H1 (cell line): Measurements from ENCODE around the gene KLF13. TPM values are rescaled to one million over a fixed set of nuclear protein-coding genes. Genes with fewer than 3 reads are reported as not detected.

Source experiments
- CTCF ChIA-PET: fragments of 300-600 bp; sonication (Branson Sonifier 250); formaldehyde crosslinking; loops from one replicate; lab custom pipeline; 2021; ENCODE audit not compliant: partially characterized antibody; lab: Charles Lee
- POLR2A ChIA-PET: fragments of 300-600 bp; sonication (Branson Sonifier 250); formaldehyde crosslinking; loops from one replicate; lab custom pipeline; 2021; ENCODE audit warnings: inconsistent platforms; ENCODE audit not compliant: partially characterized antibody; lab: Charles Lee
- DNase-seq, 2 experiments: peaks; one replicate each; pipeline versions ENCODE4 v3.0.0 to v3.0.0-alpha.2; 2010 to 2022; ENCODE audit warnings: low spot score in 2 of 2, low read depth in 1 of 2, mixed read lengths in 1 of 2
- FAIRE-seq: peaks from 2 replicates; lab custom pipeline; 2011; peaks lifted over from hg19 to GRCh38; lab: Jason Lieb, UNC
- H2AFZ ChIP-seq: 2 replicates; pipeline ENCODE4 v1.8.1; 2012; ENCODE audit warnings: low read length, inconsistent platforms
- H2AK5ac ChIP-seq: 2 replicates; pipeline ENCODE4 v1.6.1; 2013; ENCODE audit warnings: low read depth, low read length
- H2BK120ac ChIP-seq: replicated peaks from 2 replicates; pipeline ENCODE3; 2013; ENCODE audit warnings: low read depth, low read length, inconsistent platforms
- H2BK12ac ChIP-seq: 2 replicates; pipeline ENCODE4 v1.6.1; 2013; ENCODE audit warnings: low read depth, low read length
- H2BK15ac ChIP-seq: 2 replicates; pipeline ENCODE4 v1.6.1; 2013; ENCODE audit warnings: low read length
- H2BK20ac ChIP-seq: 2 replicates; pipeline ENCODE4 v1.6.1; 2013; ENCODE audit warnings: low read length
- H2BK5ac ChIP-seq: 2 replicates; pipeline ENCODE4 v1.6.1; 2013; ENCODE audit warnings: low read depth, low read length
- H3K14ac ChIP-seq: 2 replicates; pipeline ENCODE4 v1.6.1; 2013; ENCODE audit warnings: inconsistent platforms; ENCODE audit not compliant: insufficient read length
- H3K18ac ChIP-seq: 2 replicates; pipeline ENCODE4 v1.6.1; 2013; ENCODE audit warnings: low read length; ENCODE audit errors: extremely low read depth
- H3K23ac ChIP-seq: 2 replicates; pipeline ENCODE4 v1.6.1; 2013; ENCODE audit warnings: inconsistent platforms; ENCODE audit not compliant: insufficient read length
- H3K23me2 ChIP-seq: 2 replicates; pipeline ENCODE4 v1.6.1; 2013; ENCODE audit warnings: low read depth, low read length
- H3K27ac ChIP-seq: 2 replicates; pipeline ENCODE4 v1.6.1; 2011; ENCODE audit warnings: low read depth, low read length, inconsistent platforms
- H3K27me3 ChIP-seq, 4 experiments: replicated peaks in 1 of 4; 1 replicate in 1 of 4; 2 replicates in 3 of 4; pipeline versions ENCODE4 v1.6.1 to v1.8.1; 2011 to 2013; ENCODE audit warnings: low read length in 3 of 4, mild to moderate bottlenecking in 3 of 4, inconsistent platforms in 2 of 4, mixed read lengths in 2 of 4, moderate library complexity in 1 of 4; ENCODE audit not compliant: control insufficient read depth in 3 of 4, insufficient read depth in 3 of 4; ENCODE audit errors: extremely low read depth in 1 of 4
- H3K36me3 ChIP-seq, 4 experiments: 2 replicates each; pipeline versions ENCODE4 v1.6.1 to v1.8.1; 2011 to 2013; ENCODE audit warnings: mild to moderate bottlenecking in 4 of 4, low read length in 3 of 4, moderate library complexity in 2 of 4, control low read depth in 1 of 4, inconsistent platforms in 1 of 4; ENCODE audit not compliant: insufficient read depth in 4 of 4, control insufficient read depth in 2 of 4
- H3K4ac ChIP-seq: replicated peaks from 2 replicates; pipeline ENCODE3; 2013; ENCODE audit warnings: low read length, low read depth, mixed read lengths, inconsistent platforms; ENCODE audit not compliant: insufficient read length
- H3K4me1 ChIP-seq, 4 experiments: replicated peaks in 1 of 4; 1 replicate in 1 of 4; 2 replicates in 3 of 4; pipeline versions ENCODE4 v1.6.1 to v1.8.1; 2011 to 2013; ENCODE audit warnings: low read length in 3 of 4, inconsistent platforms in 2 of 4, mixed read lengths in 1 of 4; ENCODE audit not compliant: insufficient read depth in 4 of 4, control insufficient read depth in 3 of 4
- H3K4me2 ChIP-seq, 2 experiments: 2 replicates each; pipeline versions ENCODE4 v1.6.1 to v1.8.1; 2011 to 2013; ENCODE audit warnings: low read depth in 2 of 2, low read length in 2 of 2, control low read depth in 1 of 2, inconsistent platforms in 1 of 2, mild to moderate bottlenecking in 1 of 2; ENCODE audit not compliant: insufficient read depth in 1 of 2
- H3K4me3 ChIP-seq, 4 experiments: fragments of 200-600, 300-600 bp in 1 of 4; sonication (generic), shearing (Covaris generic), sonication (Bioruptor Twin) in 1 of 4; 2 replicates each; pipeline versions ENCODE4 v1.5.1 to v1.8.1; 2011 to 2016; ENCODE audit warnings: low read length in 4 of 4, low read depth in 3 of 4, control low read depth in 2 of 4, inconsistent platforms in 2 of 4, mild to moderate bottlenecking in 2 of 4, mixed read lengths in 1 of 4, moderate library complexity in 1 of 4; ENCODE audit not compliant: insufficient read depth in 2 of 4; ENCODE audit errors: extremely low read depth in 1 of 4
- H3K56ac ChIP-seq: replicated peaks from 2 replicates; pipeline ENCODE3; 2013; ENCODE audit warnings: low read depth, mild to moderate bottlenecking, mixed read lengths, low read length, inconsistent platforms; ENCODE audit not compliant: insufficient read length
- H3K79me1 ChIP-seq: 2 replicates; pipeline ENCODE4 v1.6.1; 2013; ENCODE audit warnings: low read depth, low read length, control low read depth
- H3K79me2 ChIP-seq, 2 experiments: 2 replicates each; pipeline versions ENCODE4 v1.6.1 to v1.8.1; 2012 to 2013; ENCODE audit warnings: low read length in 2 of 2, mild to moderate bottlenecking in 2 of 2, inconsistent platforms in 1 of 2; ENCODE audit not compliant: insufficient read depth in 2 of 2, control insufficient read depth in 1 of 2
- H3K9ac ChIP-seq, 4 experiments: replicated peaks in 1 of 4; 1 replicate in 1 of 4; 2 replicates in 3 of 4; pipeline versions ENCODE4 v1.6.1 to v1.8.1; 2011 to 2013; ENCODE audit warnings: low read depth in 3 of 4, low read length in 3 of 4, control low read depth in 2 of 4, mild to moderate bottlenecking in 2 of 4, moderate library complexity in 2 of 4, inconsistent platforms in 1 of 4; ENCODE audit errors: extremely low read depth in 1 of 4
- H3K9me3 ChIP-seq, 2 experiments: 2 replicates each; pipeline versions ENCODE4 v1.6.1 to v1.8.1; 2012 to 2013; ENCODE audit warnings: mild to moderate bottlenecking in 2 of 2, moderate library complexity in 2 of 2, control low read depth in 1 of 2, inconsistent platforms in 1 of 2, low read depth in 1 of 2, low read length in 1 of 2, mixed read lengths in 1 of 2; ENCODE audit not compliant: insufficient read depth in 2 of 2
- H4K20me1 ChIP-seq, 2 experiments: replicated peaks in 1 of 2; 2 replicates each; pipeline versions ENCODE3 to v1.8.1; 2011 to 2013; ENCODE audit warnings: inconsistent platforms in 2 of 2, low read length in 2 of 2, mild to moderate bottlenecking in 1 of 2; ENCODE audit not compliant: insufficient read depth in 2 of 2, control insufficient read depth in 1 of 2
- H4K5ac ChIP-seq: 2 replicates; pipeline ENCODE4 v1.6.1; 2013; ENCODE audit warnings: low read length, low read depth, mixed read lengths, inconsistent platforms; ENCODE audit not compliant: insufficient read length
- H4K8ac ChIP-seq: 2 replicates; pipeline ENCODE4 v1.8.0; 2013; ENCODE audit warnings: mild to moderate bottlenecking, moderate library complexity, low read length, inconsistent platforms; ENCODE audit not compliant: insufficient read depth; ENCODE audit errors: extremely low read depth
- H4K91ac ChIP-seq: replicated peaks from 2 replicates; pipeline ENCODE3; 2013; ENCODE audit warnings: low read length, mixed read lengths, inconsistent platforms; ENCODE audit not compliant: insufficient read length
- JUN ChIP-seq: IDR thresholded peaks from 2 replicates; pipeline ENCODE4 v1.6.1; 2011; ENCODE audit warnings: low read depth, mild to moderate bottlenecking, improper control_type of control experiment, low read length
- KDM4A ChIP-seq: IDR thresholded peaks from one replicate; pipeline ENCODE4 v1.7.1; 2012; ENCODE audit warnings: low read depth, mild to moderate bottlenecking, moderate library complexity, low read length, inconsistent platforms; ENCODE audit not compliant: severe bottlenecking
- POU5F1 ChIP-seq: IDR thresholded peaks from 2 replicates; pipeline ENCODE4 v1.6.1; 2011; ENCODE audit warnings: low read depth, mild to moderate bottlenecking, low read length, moderate library complexity
- RNF2 ChIP-seq: fragments of 200-900, 300-1000 bp; sonication (generic); IDR thresholded peaks from 2 replicates; pipeline ENCODE4 v1.7.1; 2016; ENCODE audit warnings: borderline replicate concordance, low read depth, mild to moderate bottlenecking, antibody characterized with exemption, low read length; ENCODE audit not compliant: poor library complexity, severe bottlenecking; ENCODE audit errors: missing control alignments
- TAF1 ChIP-seq: IDR thresholded peaks from 2 replicates; pipeline ENCODE4 v1.6.1; 2011; ENCODE audit warnings: mild to moderate bottlenecking, low read depth, low read length
- WGBS, 2 experiments: shearing (Covaris generic) in 1 of 2; methylation state at CpG; one replicate each; pipeline versions ENCODE4 v1.1.6 to v1.1.7; 2013 to 2015; ENCODE audit warnings: low lambda C conversion rate in 2 of 2, mixed read lengths in 2 of 2, inconsistent platforms in 1 of 2, low coverage in 1 of 2, missing lambda C conversion rate in 1 of 2; ENCODE audit not compliant: insufficient replicate concordance in 2 of 2, insufficient coverage in 1 of 2, insufficient read length in 1 of 2; ENCODE audit errors: extremely low coverage in 1 of 2, missing lambda C conversion rate in 1 of 2; 5-methylcytosine and 5-hydroxymethylcytosine counted together
- polyA plus RNA-seq, 7 experiments: library from polyadenylated mRNA; depleted of rRNA in 3 of 7; stranded (reverse) in 5 of 7; unstranded in 2 of 7; fragments of >200 nt in 5 of 7; fragments of 200-250 nt in 2 of 7; gene quantifications; 1 replicate in 5 of 7; 2 replicates in 1 of 7; 4 replicates in 1 of 7; pipeline versions ENCODE4 v1.2.1 to v1.2.3, GENCODE V29; 2011 to 2013; ENCODE audit warnings: missing spikeins in 2 of 7, mixed read lengths in 2 of 7
- total RNA-seq: library from RNA; stranded (reverse); fragmentation: NEBNext Ultra II Directional; extraction: Animal tissue kit (Norgen Biotek cat#: 25700); gene quantifications from 2 replicates; pipeline ENCODE4 v1.2.1, GENCODE V29; 2021
- TF ChIP-seq, protein P1 (sequence below): IDR thresholded peaks from 2 replicates; pipeline ENCODE4 v1.6.1; 2011; ENCODE audit warnings: low read length, improper control_type of control experiment

Gene KLF13
- total and polyA plus RNA-seq, 2 of the 8 experiments (the other 6 are each of a cell fraction or from before 2014, with no cell fraction given): 18.3 to 33.4 TPM

DNA sequence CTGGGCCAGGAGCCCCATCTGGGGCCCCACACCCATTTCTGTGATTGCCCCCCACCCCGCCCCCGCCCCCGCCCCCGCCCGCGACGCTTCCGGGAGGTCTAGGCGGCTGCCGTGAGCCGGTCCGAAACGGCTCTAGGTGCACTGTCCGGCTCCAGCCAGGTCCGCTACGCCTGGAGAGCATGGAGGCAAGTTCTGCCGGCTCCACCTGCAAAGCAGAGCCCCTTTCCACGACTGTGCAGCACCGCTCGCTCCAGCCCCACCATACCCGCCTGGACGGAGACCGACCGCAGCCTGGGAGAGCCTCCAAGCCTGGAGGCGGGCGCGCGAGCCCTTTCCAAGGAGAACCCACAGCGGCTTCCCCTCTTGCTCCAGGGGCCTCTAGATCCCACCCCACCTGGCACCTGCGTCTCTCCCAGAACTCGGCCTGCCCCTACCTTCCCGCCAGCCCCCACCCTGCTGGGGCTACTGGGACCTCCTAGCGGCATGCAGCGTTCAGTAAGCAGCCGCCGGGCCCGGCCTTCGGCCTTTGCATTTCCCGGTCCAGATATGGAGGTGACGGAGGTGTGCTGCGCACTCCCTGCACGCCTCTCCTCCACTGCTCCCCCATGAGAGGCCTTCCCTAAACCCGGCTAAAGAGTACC lies 66.2 kb downstream of the KLF13 start:
- peak overlapping the region in 1 of 4 experiments; percentile 11; a peak in 1 of 7 replicates for H3K9ac ChIP-seq
- peak overlapping the region; percentile 51 to 89 (median 63) for H3K4me3 ChIP-seq
- H3K27me3 ChIP-seq: peaks cover 7 to 23% (median 21%) of the 10 kb centered on the region in 4 experiments; a peak in 6 of 7 replicates
- ChIA-PET POLR2A (interaction anchor here (1.0 kb wide), 2 partner anchors 20 to 27 kb away, joined by 3 to 6 read pairs; no protein-coding TSS in a partner anchor), CTCF (interaction anchor here (0.7 to 1.6 kb wide), 6 partner anchors 23 to 131 kb away, joined by 3 to 6 read pairs (median 3); no protein-coding TSS in a partner anchor)
- peaks cover 0 to 14% (median 10%) of the 10 kb centered on the region in 4 experiments; a peak in 6 of 7 replicates for H3K4me1 ChIP-seq
- H3K27ac ChIP-seq: no peak overlapping the region
- H3K4ac ChIP-seq: no peak overlapping the region
- H2AK5ac ChIP-seq: no peak overlapping the region
- H2BK12ac ChIP-seq: no peak overlapping the region; the same call in 1 of the 2 replicates
- no peak overlapping the region for H4K5ac ChIP-seq
- no peaks in the 10 kb centered on the region for H3K36me3 ChIP-seq
- H2BK120ac ChIP-seq: no peak overlapping the region
- H3K9me3 ChIP-seq: no peaks in the 10 kb centered on the region
- H3K23me2 ChIP-seq: peaks cover 11% of the 10 kb centered on the region
- H4K20me1 ChIP-seq: no peaks in the 10 kb centered on the region
- H2BK20ac ChIP-seq: no peak overlapping the region
- no peak overlapping the region for H3K14ac ChIP-seq
- no peak overlapping the region; the same call in 1 of the 2 replicates for H4K8ac ChIP-seq
- H3K79me2 ChIP-seq: no peaks in the 10 kb centered on the region
- FAIRE-seq (no peak), DNase-seq (peak in 1 of 2 experiments; percentile 64)
- no peaks in the 10 kb centered on the region for H3K79me1 ChIP-seq
- H3K23ac ChIP-seq: no peak overlapping the region
- H3K4me2 ChIP-seq: peak overlapping the region; percentile 90 to 98
- H2BK5ac ChIP-seq: no peak overlapping the region; the same call in 1 of the 2 replicates
- H2BK15ac ChIP-seq: no peak overlapping the region; the same call in 1 of the 2 replicates
- H4K91ac ChIP-seq: no peak overlapping the region
- H2AFZ ChIP-seq: peak overlapping the region; percentile 88; the same call in 1 of the 2 replicates
- H3K56ac ChIP-seq: no peak overlapping the region
- peak overlapping the region; percentile 93 for H3K18ac ChIP-seq
- 3% methylated on average over 18 of the region's 43 CpGs; no CpG with 5 or more reads in 1 of the 2 experiments for WGBS, 2 experiments
- TF ChIP-seq RNF2: no peak
- TF ChIP-seq KDM4A: peak; percentile 50
- no peak for TF ChIP-seq JUN
- no peak for TF ChIP-seq POU5F1
- TF ChIP-seq, protein P1, sequence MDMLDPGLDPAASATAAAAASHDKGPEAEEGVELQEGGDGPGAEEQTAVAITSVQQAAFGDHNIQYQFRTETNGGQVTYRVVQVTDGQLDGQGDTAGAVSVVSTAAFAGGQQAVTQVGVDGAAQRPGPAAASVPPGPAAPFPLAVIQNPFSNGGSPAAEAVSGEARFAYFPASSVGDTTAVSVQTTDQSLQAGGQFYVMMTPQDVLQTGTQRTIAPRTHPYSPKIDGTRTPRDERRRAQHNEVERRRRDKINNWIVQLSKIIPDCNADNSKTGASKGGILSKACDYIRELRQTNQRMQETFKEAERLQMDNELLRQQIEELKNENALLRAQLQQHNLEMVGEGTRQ: no peak
- no peak for TF ChIP-seq TAF1
